Measurements from ENCODE around the gene UQCRC1. TPM values are rescaled to one million over a fixed set of nuclear protein-coding genes. Genes with fewer than 3 reads are reported as not detected.

The UQCRC1 gene
- total and polyA plus RNA-seq, 2 donors (not counting 1 experiment from before 2014, with no cell fraction given): 99.9 to 132 TPM

DNA sequence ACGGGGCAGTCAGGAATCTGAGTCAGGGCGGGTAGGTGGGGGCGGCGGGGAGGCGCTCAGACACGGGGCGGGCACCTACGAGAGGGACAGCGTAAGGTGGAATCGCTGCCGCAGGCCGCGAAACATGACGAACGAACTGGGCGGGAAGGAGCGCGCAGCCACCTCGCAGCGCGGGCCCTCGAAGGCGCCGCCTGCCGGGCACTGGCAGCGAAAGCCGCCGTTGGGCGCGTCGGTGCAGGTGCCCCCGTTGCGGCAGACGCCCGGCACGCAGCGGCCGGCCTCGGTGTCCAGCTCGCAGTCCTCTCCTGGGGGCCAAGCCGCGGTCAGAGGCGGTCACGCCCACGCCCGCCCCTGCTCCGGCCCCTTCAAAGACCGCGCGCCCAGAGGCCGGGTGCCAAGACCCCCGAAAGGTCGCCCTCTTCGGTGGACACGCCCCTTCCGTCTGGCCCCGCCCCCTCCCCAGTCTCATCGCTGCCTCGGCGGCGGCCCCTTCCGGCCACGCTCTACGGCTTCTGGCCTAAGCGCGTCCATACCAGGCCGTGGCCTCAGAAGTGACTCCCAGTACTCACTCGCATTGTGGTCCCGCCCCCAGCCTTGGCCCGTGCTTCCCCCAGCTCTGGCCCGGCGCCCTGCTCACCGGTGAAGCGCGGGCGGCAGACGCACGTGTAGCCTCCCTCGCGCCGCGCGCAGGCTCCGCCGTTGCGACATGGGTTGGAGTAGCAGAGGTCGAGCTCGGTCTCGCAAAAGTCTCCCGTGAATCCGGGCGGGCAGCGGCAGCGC, 46.8 kb upstream of the UQCRC1 start:
- peaks cover 17% of the 10 kb centered on the region for H3K4me1 Mint-ChIP-seq
- Histone ChIP-seq H3K4me3 (ENCODE audit: control extremely low read depth in 1 of 5, extremely low read depth in 1 of 5, insufficient read depth in 1 of 5, low read depth in 2 of 5, low read length in 4 of 5) (peak overlapping the region in 4 of 5 experiments; percentile 44 to 66 (median 62)), H3K9ac (ENCODE audit: low read length) (peak overlapping the region; percentile 66), H3K4me1 (ENCODE audit: control insufficient read depth in 2 of 2, insufficient read depth in 2 of 2, low read length in 2 of 2) (peaks cover 9 to 22% of the 10 kb centered on the region in 2 donors), H3K79me2 (ENCODE audit: control insufficient read depth, insufficient read depth, low read length) (no peaks in the 10 kb centered on the region), H3K36me3 (replicated peaks in 1 of 2; ENCODE audit: control extremely low read depth in 1 of 2, control insufficient read depth in 1 of 2, extremely low read depth in 1 of 2, insufficient read depth in 2 of 2, low read length in 1 of 2) (no peaks in the 10 kb centered on the region), H3K27me3 (replicated peaks in 1 of 4; ENCODE audit: control extremely low read depth in 1 of 4, control insufficient read depth in 3 of 4, insufficient read depth in 4 of 4, low read length in 3 of 4) (peaks cover 0 to 42% (median 6%) of the 10 kb centered on the region in 4 experiments), H3K27ac (ENCODE audit: low read length in 2 of 2) (peak overlapping the region in 1 of 2 donors; percentile 24), H4K20me1 (ENCODE audit: control insufficient read depth, insufficient read depth, low read length, poor library complexity, severe bottlenecking) (no peaks in the 10 kb centered on the region), H3K9me3 (ENCODE audit: control extremely low read depth in 1 of 3, control insufficient read depth in 2 of 3, insufficient read depth in 1 of 3, low read length in 2 of 3) (peaks cover 0 to 18% (median 0%) of the 10 kb centered on the region in 3 donors), H2AFZ (ENCODE audit: insufficient read depth, low read depth, low read length, poor library complexity, severe bottlenecking) (peak overlapping the region; percentile 85), H3K4me2 (replicated peaks; ENCODE audit: low read depth, low read length, poor library complexity, severe bottlenecking) (peak overlapping the region; percentile 95)
- peak; percentile 89 for DNase-seq
- peak; percentile 79 for ATAC-seq (ENCODE audit: low read depth)
- intact Hi-C loops (cut with micrococcal nuclease): loop anchor here (1.0 to 2.0 kb wide), 4 partner anchors 21 to 99 kb away; partner anchors contain the start of genes NCKIPSD, SLC26A6 and UQCRC1
- WGBS (ENCODE audit: insufficient coverage): 4% methylated on average over 94 of the region's 94 CpGs
- H3K27me3 Mint-ChIP-seq: peaks cover 9% of the 10 kb centered on the region
- peak overlapping the region; percentile 73 for H3K27ac Mint-ChIP-seq
- TF ChIP-seq, protein P1, sequence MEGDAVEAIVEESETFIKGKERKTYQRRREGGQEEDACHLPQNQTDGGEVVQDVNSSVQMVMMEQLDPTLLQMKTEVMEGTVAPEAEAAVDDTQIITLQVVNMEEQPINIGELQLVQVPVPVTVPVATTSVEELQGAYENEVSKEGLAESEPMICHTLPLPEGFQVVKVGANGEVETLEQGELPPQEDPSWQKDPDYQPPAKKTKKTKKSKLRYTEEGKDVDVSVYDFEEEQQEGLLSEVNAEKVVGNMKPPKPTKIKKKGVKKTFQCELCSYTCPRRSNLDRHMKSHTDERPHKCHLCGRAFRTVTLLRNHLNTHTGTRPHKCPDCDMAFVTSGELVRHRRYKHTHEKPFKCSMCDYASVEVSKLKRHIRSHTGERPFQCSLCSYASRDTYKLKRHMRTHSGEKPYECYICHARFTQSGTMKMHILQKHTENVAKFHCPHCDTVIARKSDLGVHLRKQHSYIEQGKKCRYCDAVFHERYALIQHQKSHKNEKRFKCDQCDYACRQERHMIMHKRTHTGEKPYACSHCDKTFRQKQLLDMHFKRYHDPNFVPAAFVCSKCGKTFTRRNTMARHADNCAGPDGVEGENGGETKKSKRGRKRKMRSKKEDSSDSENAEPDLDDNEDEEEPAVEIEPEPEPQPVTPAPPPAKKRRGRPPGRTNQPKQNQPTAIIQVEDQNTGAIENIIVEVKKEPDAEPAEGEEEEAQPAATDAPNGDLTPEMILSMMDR (IDR thresholded peaks at IDR 0.05): peak; percentile 83
- no peak for TF ChIP-seq EZH2 (IDR thresholded peaks at IDR 0.05; ENCODE audit: borderline replicate concordance, insufficient read depth, low read depth, low read length, poor library complexity, severe bottlenecking)
- ChIA-PET POLR2A (no interaction called here), CTCF (interaction anchor here (0.6 to 1.4 kb wide), 5 partner anchors 15 to 256 kb away, joined by 3 to 9 read pairs (median 3); no protein-coding TSS in a partner anchor)
- H3K9me3 Mint-ChIP-seq (ENCODE audit: insufficient read depth): no peaks in the 10 kb centered on the region
- H3K4me3 Mint-ChIP-seq: peak overlapping the region; percentile 83
